Activated CD4-positive, alpha-beta T cell treated with anti-CD3 and anti-CD28 coated beads for 36 hours (primary cell): Measurements from ENCODE around the gene PLTP. TPM values are rescaled to one million over a fixed set of nuclear protein-coding genes. Genes with fewer than 3 reads are reported as not detected.
"Not testable (repeated sequence)": the region's sequence is repeated elsewhere in the genome, so short reads cannot be mapped to it uniquely, and the experiment has no call there.

Source experiments
- ATAC-seq: fragments of 200-7000 bp; cut with Tn5 transposase; one replicate; pipeline ENCODE4 v1.10.0; 2021; ENCODE audit warnings: mild to moderate bottlenecking, moderate library complexity
- CTCF ChIA-PET: fragments of 350-600 bp; sonication (Branson Sonifier 250); formaldehyde crosslinking; loops from one replicate; lab custom pipeline; 2021; ENCODE audit warnings: antibody characterized with exemption; lab: Charles Lee
- POLR2A ChIA-PET: fragments of 350-600 bp; sonication (Branson Sonifier 250); formaldehyde crosslinking; loops from one replicate; lab custom pipeline; 2021; ENCODE audit warnings: antibody characterized with exemption, inconsistent platforms; lab: Charles Lee
- DNase-seq: peaks from one replicate; pipeline ENCODE4 v3.0.0-alpha.2; 2020
- H3K27ac Mint-ChIP-seq: one replicate; pipeline ENCODE4 v1.8.0; 2021; ENCODE audit warnings: mixed read lengths
- H3K27me3 Mint-ChIP-seq: one replicate; pipeline ENCODE4 v1.8.0; 2021; ENCODE audit warnings: mixed read lengths
- H3K36me3 Mint-ChIP-seq: one replicate; pipeline ENCODE4 v1.8.0; 2021; ENCODE audit warnings: low read depth, mixed read lengths
- H3K4me1 Mint-ChIP-seq: one replicate; pipeline ENCODE4 v1.8.0; 2021; ENCODE audit warnings: mixed read lengths
- H3K4me3 Mint-ChIP-seq: one replicate; pipeline ENCODE4 v1.8.0; 2021; ENCODE audit warnings: mild to moderate bottlenecking, moderate library complexity, mixed read lengths
- H3K9me3 Mint-ChIP-seq: one replicate; pipeline ENCODE4 v1.8.0; 2021; ENCODE audit warnings: low read depth, mixed read lengths
- intact Hi-C, 2 experiments: fragments of 100-400 bp; cut with DNase I in 1 of 2; cut with micrococcal nuclease in 1 of 2; formaldehyde crosslinking; loops; one replicate each; pipeline versions ENCODE4 v1.14.2 to v1.15.1; 2022 to 2024; cut with DNase I, micrococcal nuclease
- total RNA-seq, 2 experiments: library from RNA; stranded (reverse); gene quantifications; one replicate each; pipeline ENCODE4 v1.2.3, GENCODE V29; 2021

PLTP gene
- total RNA-seq, 2 experiments from 2014 or later, result 5.6 to 7.0 TPM

DNA sequence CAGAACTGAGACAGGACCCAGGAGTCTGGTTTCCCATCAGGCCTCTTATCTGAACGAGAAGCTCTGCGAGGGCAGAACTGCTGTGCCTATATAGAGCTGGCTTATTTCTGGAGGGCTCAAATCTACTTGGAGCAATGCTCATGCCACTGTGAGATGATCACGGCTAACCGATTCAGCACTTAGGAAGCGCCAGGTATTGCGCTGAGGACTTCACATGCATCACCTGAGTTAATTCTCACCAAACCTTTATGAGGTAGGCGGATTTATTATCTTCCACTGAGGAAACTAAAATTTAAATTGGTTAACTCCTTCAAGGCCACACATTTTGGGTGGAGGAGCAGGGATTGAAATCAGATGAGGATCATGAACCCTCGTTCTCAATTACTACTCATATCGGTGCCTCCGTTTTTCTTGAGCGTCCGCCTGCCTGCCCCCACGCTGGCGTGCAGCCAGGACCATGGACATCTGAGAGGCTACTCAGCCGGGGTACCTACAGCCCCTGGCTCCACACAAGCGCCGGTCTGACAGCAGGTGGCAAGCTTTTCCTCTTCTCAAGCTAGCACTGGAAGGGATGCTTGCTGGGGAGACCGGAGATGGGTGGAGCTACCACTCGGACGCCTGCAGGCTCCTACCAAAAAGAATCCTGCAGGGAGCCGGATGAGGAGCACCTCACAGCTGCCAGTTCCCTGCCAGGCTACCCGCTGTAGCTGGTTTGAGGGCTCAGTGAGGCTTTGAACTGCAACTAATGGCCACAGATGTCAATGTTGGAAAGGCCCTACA is 21.5 kb upstream of the PLTP start:
- Mint-ChIP-seq H3K27me3 (no peaks in the 10 kb centered on the region), H3K36me3 (peaks cover 12% of the 10 kb centered on the region), H3K27ac (peak overlapping the region; percentile 99), H3K4me1 (peaks cover 26% of the 10 kb centered on the region), H3K9me3 (no peaks in the 10 kb centered on the region), H3K4me3 (peak overlapping the region; percentile 97)
- peak; percentile 43 for ATAC-seq
- CTCF ChIA-PET, result interaction anchor here (0.6 to 5.2 kb wide), 14 partner anchors 11 to 110 kb away, joined by 3 to 42 read pairs (median 4); partner anchors contain the start of genes CTSA, NEURL2, ZNF335 and ZSWIM1
- DNase-seq, result peak; percentile 81
- POLR2A ChIA-PET, result interaction anchor here (0.7 to 3.1 kb wide), 7 partner anchors 10 to 53 kb away, joined by 3 to 45 read pairs (median 8); partner anchors contain the start of genes CTSA, ZNF335 and ZSWIM1
- intact Hi-C loops, result loop anchor here (1.0 to 2.0 kb wide), 5 partner anchors 43 to 142 kb away; partner anchors contain the start of genes CTSA (in 1 of the 2), DNTTIP1 (in 1 of the 2), NEURL2 (in 1 of the 2) and UBE2C (in 1 of the 2)

DNA sequence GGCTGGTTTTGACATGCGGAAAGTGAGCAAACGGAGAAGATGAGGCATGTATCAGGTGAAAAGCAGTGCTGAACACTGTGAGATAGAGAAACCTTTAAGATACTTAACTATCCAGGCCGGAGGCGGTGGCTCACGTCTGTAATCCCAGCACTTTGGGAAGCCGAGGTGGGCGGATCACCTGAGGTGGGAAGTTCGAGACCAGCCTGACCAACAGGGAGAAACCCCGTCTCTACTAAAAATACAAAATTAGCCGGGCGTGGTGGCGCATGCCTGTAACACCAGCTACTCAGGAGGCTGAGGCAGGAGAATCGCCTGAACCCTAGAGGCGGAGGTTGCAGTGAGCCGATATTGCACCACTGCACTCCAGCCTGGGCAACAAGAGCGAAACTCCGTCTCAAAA is 19.7 kb upstream of the PLTP start:
- H3K9me3 Mint-ChIP-seq, POLR2A ChIA-PET, intact Hi-C loops, DNase-seq, H3K36me3 Mint-ChIP-seq, H3K27ac Mint-ChIP-seq, H3K4me3 Mint-ChIP-seq, H3K27me3 Mint-ChIP-seq, ATAC-seq: not testable (repeated sequence)
- peaks cover 11% of the 10 kb centered on the region for H3K4me1 Mint-ChIP-seq
- CTCF ChIA-PET, result interaction anchor here (0.8 kb wide), 1 partner anchor 11 kb away, joined by 5 read pairs; no protein-coding TSS in a partner anchor

GRCh38 chr20:45927071-45927878 is 15.3 kb upstream of the PLTP start:
- Mint-ChIP-seq H3K4me1 (peaks cover 2% of the 10 kb centered on the region), H3K4me3 (no peak overlapping the region), H3K27me3 (no peaks in the 10 kb centered on the region), H3K9me3 (no peaks in the 10 kb centered on the region), H3K27ac (no peak overlapping the region), H3K36me3 (no peaks in the 10 kb centered on the region)
- DNase-seq (no peak), ATAC-seq (no peak)
- intact Hi-C loops, result no loop called here
- ChIA-PET CTCF (interaction anchor here (1.2 to 1.4 kb wide), 3 partner anchors 9 to 60 kb away, joined by 3 to 4 read pairs (median 3); no protein-coding TSS in a partner anchor), POLR2A (interaction anchor here (0.6 kb wide), 1 partner anchor 9 kb away, joined by 5 read pairs; no protein-coding TSS in a partner anchor)

DNA sequence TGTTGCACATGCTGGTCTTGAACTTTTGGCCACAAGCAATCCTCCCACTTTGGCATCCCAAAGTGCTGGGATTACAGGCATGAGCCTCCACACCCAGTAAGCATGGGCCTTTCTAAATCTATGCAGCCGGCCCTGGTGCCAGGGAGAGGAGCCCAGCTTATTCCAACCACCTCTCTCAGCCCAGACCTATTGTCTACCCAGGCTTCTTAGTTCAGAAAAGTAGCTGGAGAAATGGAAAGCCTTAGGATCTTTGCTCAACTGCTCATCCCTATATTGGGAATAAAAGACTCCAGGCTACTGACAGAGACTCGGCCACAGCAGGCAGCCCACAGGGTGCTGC is 14.7 kb upstream of the PLTP start:
- ChIA-PET CTCF (interaction anchor here (1.2 to 1.3 kb wide), 2 partner anchors 22 to 43 kb away, joined by 3 to 4 read pairs; no protein-coding TSS in a partner anchor), POLR2A (no interaction called here)
- H3K4me1 Mint-ChIP-seq, result peaks cover 4% of the 10 kb centered on the region
- no peak overlapping the region for H3K27ac Mint-ChIP-seq
- H3K27me3 Mint-ChIP-seq, result peaks cover 1% of the 10 kb centered on the region
- H3K9me3 Mint-ChIP-seq, result no peaks in the 10 kb centered on the region
- DNase-seq (no peak), ATAC-seq (no peak)
- no peaks in the 10 kb centered on the region for H3K36me3 Mint-ChIP-seq
- no peak overlapping the region for H3K4me3 Mint-ChIP-seq
- intact Hi-C loops, result no loop called here

DNA sequence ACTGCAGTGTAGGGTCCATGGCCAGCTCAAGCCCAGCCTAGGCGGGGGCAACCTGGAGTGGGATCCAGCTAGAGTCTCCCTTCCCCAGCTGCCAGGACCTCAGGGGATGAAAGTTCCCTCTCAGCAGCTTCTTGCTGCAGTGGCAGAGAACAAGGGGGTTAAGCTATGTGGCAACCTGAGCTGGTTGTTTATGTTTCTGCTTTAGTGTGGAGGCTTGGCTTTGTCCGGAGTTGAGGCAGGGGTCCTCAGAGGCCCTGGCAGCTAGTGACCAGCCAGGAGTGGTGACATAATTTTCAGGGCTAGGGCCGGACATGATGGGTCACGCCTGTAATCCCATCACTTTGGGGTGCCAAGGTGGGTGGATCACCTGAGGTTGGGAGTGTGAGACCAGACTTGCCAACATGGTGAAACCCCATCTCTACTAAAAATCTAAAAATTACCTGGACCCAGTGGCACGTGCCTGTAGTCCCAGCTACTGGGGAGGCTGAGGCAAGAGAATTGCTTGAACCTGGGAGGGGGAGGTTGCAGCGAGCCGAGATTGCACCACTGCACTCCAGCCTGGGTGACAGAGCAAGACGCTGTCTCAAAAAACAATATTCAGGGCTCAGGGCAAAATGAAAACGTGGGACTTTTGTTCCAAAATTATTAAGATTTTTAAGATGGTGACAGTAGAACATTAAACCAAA is 14.0 kb upstream of the PLTP start:
- Mint-ChIP-seq H3K27ac (no peak overlapping the region), H3K27me3 (peaks cover 4% of the 10 kb centered on the region), H3K4me3 (no peak overlapping the region), H3K4me1 (peaks cover 5% of the 10 kb centered on the region), H3K9me3 (no peaks in the 10 kb centered on the region), H3K36me3 (no peaks in the 10 kb centered on the region)
- ATAC-seq (no peak), DNase-seq (no peak)
- CTCF ChIA-PET, result interaction anchor here (1.2 kb wide), 1 partner anchor 44 kb away, joined by 4 read pairs; no protein-coding TSS in a partner anchor
- POLR2A ChIA-PET, result no interaction called here
- intact Hi-C loops, result no loop called here

DNA sequence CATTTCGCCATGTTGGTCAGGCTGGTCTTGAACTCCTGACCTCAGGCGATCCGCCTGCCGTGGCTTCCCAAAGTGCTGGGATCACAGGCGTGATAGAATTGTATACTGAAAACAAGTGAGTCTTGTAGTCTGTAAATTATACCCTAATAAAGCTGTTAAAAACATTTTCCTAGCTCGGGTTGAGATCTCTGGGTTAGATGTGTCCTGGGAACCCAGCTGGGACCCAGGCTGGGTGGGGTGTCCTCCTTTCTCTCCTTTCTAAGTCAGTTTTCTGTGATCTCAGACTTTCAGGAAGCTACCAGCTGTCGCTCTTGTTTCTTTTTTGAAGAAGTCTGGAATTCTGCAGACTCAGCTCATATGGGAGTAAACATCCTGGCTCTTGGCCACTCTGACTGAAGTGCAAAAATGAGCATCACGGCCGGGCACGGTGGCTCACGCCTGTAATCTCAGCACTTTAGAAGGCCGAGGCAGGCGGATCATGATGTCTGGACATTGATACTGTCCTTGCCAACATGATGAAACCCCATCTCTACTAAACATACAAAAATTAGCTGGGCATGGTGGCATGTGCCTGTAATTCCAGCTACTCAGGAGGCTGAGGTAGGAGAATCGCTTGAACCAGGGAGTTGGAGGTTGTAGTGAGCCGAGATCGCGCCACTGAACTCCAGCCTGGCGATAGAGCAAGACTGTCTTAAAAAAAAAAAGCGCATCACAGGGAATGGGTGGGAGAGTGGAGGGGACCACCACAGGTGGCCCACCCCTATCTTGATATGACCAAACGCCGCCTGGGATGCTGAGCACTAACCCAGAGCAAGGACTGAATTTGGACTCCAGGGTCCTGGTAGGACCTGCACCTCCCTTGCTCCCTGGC is 12.7 kb upstream of the PLTP start:
- intact Hi-C loops, result no loop called here
- Mint-ChIP-seq H3K4me3 (no peak overlapping the region), H3K9me3 (no peaks in the 10 kb centered on the region), H3K4me1 (peaks cover 5% of the 10 kb centered on the region), H3K36me3 (no peaks in the 10 kb centered on the region), H3K27ac (no peak overlapping the region), H3K27me3 (peaks cover 5% of the 10 kb centered on the region)
- DNase-seq (no peak), ATAC-seq (no peak)
- CTCF ChIA-PET, result interaction anchor here (0.9 to 1.7 kb wide), 3 partner anchors 10 to 45 kb away, joined by 3 to 4 read pairs (median 3); no protein-coding TSS in a partner anchor
- POLR2A ChIA-PET, result interaction anchor here (0.6 kb wide), 1 partner anchor 64 kb away, joined by 6 read pairs; no protein-coding TSS in a partner anchor

DNA sequence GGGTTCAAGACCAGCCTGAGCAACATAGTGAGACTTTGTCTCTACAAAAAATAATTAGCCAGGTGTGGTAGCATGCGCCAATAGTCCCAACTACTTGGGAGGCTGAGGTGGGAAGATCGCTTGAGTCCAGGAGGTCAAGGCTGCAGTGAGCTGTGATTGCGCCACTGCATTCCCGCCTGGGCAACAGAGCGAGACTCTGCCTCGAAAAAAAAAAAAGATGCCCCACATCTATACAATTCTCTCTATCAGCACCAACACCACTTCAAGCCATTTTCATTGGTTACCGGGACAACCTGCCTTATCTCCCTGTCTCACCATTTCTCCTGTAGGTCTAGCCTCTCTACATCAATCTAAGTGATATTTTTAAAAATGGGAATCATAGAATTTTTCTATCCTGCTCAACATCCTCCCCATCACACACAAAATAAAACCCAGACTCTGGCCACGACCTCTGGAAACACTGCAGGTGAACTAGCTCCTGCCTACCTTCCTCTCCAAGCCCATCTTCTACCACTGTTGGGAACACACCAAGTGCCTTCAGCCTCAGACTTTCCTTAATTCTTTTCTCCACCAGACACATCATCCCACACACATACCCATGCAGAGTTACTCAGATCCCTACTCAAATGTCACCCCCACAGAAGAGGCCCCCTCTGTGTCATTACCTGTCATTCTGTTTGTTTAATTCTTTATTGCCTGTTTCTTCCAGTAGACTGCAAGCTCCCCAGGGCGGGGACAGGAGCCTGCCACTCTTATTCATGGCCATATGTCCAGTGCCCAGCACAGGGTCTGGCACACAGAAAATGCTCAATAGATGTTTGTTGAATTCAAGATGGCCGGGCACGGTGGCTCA is 9.6 kb upstream of the PLTP start:
- Mint-ChIP-seq H3K27ac (no peak overlapping the region), H3K4me1 (peaks cover 5% of the 10 kb centered on the region), H3K36me3 (no peaks in the 10 kb centered on the region), H3K9me3 (no peaks in the 10 kb centered on the region), H3K4me3 (no peak overlapping the region), H3K27me3 (peaks cover 9% of the 10 kb centered on the region)
- DNase-seq (no peak), ATAC-seq (peak; percentile 53)
- intact Hi-C loops, result no loop called here
- ChIA-PET CTCF (interaction anchor here (0.6 to 1.4 kb wide), 3 partner anchors 10 to 603 kb away, joined by 3 to 5 read pairs (median 3); no protein-coding TSS in a partner anchor), POLR2A (no interaction called here)

GRCh38 chr20:45920462-45921336 is 8.7 kb upstream of the PLTP start:
- ChIA-PET POLR2A (no interaction called here), CTCF (interaction anchor here (0.6 to 1.4 kb wide), 5 partner anchors 11 to 602 kb away, joined by 3 to 5 read pairs (median 3); partner anchors contain the start of genes CTSA and NEURL2)
- H3K27ac Mint-ChIP-seq, result no peak overlapping the region
- no peaks in the 10 kb centered on the region for H3K9me3 Mint-ChIP-seq
- DNase-seq, result no peak
- no peak for ATAC-seq
- intact Hi-C loops, result no loop called here
- H3K4me1 Mint-ChIP-seq, result peaks cover 5% of the 10 kb centered on the region
- H3K36me3 Mint-ChIP-seq, result no peaks in the 10 kb centered on the region
- H3K27me3 Mint-ChIP-seq, result peaks cover 16% of the 10 kb centered on the region
- no peak overlapping the region for H3K4me3 Mint-ChIP-seq
